HG03280 (cell line): ENCODE measurements around the gene PTPRF.

ENCODE experiments used
- ATAC-seq: cut with Tn5 transposase; IDR thresholded peaks from one replicate; pipeline ENCODE4 v1.9.1; 2021; ENCODE audit warnings: mild to moderate bottlenecking, moderate library complexity; ENCODE audit not compliant: unreplicated experiment

PTPRF gene

DNA sequence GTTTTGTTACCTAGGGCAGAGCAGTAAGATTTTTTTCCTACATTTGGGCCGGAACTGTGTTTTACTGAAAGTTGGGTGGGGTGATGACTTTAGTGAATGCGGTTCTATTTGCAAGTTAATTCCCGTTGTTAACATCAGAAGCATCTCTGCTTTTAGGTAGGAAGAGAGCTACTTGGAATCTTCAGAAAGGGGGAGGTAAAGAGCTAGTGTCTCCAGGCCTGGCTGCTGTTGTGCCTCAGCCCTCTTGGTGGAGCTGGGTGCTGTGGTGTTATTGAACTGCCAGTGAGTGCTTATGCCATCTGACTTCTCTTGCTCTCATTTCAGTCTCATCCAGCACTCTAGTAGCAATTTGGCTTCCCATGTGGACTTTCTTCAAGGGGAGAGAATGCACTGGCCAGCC, 122.7 kb downstream of the PTPRF start:
- no peak for ATAC-seq

DNA sequence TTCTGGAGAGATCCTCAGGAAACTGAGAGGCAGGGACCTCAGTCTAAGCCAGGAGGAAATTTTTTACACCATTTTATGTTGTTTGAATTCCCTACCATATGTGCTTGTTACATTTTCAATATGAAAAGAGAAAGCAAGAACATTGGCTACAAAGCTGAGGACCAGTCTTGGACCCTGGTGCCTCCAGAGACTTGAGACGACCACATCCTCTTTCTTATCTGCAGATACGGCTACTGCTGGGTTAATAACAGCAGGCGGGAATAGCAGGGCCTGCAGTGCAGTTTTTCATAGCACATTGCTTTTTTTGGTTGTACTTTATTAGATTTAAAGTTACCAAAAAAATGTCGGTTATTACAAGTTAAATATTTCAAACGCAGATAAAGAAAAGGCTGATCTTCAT, 123.2 kb downstream of the PTPRF start:
- no peak for ATAC-seq

DNA sequence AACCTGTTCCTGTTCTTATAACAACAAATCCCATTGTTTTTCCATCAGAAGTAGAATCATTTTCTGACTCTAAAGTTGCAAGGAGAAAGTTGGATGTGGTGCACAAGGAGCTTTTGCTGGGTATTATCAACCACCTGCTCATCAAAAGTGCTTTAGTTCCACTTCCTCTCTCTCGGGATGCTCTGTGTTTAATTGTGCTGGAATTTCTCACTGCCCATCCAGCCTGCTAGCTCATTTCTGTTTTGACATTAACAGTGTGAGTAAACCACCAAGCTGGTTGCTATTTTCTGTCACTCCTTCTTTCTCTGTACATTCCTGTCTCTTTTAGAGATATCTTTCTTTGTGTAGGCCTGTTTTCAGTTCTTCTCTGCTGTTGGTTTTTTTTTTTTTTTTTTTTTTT, 125.3 kb downstream of the PTPRF start:
- ATAC-seq = no peak

DNA sequence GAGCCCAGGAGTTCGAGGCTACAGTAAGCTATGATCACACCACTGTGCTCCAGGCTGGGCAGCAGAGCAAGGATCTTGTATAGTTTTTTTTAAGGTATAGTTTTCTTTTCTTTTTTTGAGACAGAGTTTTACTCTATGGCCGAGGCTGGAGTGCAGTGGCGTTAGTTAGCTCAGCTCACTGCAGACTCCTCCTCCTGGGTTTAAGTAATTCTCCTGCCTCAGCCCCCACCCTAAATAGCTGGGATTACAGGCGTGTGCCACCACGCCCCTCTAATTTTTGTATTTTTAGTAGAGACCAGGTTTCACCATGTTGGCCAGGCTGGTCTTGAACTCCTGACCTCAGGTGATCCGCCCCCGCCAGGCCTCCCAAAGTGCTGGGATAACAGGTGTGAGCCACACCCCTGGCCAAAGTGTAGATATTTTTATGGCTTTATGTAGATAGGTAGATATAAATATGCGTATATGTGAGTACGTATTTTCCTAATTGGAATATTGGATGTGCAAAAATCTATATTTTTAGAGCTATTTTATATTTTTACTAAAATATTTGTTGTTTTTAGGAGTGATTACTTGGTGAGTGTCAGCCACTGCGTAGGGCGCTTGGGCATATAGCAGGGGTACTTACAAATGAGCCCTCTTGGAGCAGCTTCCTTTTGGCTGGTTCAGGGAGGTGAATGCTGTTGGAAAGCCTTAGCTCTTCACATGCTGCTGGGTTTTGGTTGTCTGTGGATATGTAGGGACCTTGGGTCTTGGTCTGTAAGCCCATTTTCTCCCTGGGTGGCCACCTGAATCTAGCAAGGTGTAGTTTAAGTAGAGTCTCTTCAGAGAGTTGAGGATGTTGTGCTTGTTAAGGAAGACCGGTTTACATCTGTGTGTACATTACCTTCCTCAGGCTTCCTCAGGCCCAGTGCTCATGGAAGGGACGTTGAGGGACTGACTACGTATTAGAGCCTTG, 128.8 kb downstream of the PTPRF start:
- no peak for ATAC-seq

DNA sequence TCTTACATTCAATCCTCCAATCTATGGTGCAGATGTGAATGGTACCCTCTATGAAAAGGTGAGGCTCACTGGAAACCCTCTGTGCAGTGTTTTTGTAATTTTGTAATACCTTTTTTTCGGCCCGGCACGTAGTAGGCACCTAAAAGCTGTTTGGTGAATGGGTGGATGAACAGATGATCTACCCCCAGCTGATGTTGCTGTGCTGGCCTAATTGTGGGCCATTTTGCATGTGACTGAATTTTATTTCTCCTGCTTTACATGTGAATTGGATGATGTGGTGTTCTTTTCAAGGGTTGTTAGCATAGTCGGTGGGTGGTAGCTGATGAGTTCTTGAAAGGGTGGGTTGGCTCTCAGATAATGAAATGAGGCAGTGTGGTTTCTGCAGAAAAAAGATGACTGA, 129.7 kb downstream of the PTPRF start:
- ATAC-seq = no peak

DNA sequence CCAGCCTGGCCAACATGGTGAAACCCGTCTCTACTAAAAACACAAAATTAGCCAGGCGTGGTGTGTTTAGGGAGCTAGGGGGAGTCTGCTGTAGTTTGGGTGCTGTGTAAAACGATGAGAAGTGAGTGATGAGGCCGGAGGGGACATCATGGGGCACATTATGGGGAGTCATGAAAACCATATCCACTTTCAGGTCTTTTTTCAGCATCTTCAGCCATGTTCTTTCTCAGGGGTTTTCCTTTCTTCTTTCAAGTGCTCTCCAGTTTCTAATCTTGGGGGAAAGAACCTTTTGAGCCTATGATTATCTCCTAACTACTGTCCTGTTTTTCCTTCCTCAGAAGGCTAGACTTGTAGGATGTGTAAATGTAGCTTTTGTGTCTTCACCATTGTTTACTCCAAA, 133.7 kb downstream of the PTPRF start:
- no peak for ATAC-seq

DNA sequence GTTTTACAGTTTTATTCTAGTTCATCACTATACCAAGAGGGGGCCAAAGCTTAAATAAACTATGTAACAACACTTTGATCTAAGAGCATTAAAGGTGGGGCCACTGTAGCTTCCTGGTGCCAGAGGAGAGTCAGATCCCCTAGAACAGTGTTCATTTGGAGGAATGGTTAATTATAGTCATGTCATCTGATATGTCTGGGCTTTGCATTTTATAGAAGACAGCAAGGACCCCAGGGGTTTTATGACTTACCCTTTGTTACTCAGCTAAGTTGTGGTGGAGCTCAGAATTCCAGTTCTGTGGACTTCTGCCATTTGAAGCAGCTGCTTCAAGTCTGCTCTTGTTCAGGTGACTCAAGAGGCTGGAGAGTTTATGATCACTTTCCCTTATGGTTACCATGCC, 135.9 kb downstream of the PTPRF start:
- no peak for ATAC-seq

DNA sequence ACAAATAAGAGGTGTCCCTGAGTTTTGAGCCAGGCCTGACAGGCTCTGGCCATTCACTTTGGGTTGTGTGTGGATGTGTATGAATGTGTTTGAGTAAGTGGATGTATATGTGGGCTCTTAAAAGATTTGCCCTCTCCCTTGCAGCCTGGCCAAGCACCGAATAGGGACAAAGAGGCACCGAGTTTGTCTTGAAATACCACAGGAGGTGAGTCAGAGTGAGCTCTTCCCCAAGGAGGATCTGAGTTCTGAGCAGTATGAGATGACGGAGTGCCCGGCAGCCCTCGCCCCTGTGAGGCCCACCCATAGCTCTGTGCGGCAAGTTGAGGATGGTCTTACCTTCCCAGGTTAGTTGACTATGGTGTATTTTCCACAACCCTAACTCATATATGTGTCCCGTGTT, 138.3 kb downstream of the PTPRF start:
- ATAC-seq = no peak

DNA sequence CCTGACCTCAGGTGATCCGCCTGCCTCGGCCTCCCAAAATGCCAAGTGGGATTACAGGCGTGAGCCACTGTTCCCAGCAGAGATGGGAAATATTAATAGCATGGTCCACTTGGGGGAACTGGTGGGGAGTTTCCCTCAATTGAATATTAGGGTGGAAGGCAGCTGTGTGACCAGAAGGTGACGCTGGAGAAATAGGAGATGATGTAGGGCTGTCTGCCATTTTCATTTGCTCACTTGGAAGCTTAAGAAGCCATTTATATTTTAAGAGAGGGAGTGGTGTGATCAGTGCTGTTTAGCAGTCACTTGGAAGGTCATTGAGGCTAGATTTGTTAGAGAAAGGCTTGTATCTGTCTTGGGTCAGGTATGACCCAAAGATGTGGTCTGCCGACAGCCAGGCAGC, 139.2 kb downstream of the PTPRF start:
- ATAC-seq = no peak

DNA sequence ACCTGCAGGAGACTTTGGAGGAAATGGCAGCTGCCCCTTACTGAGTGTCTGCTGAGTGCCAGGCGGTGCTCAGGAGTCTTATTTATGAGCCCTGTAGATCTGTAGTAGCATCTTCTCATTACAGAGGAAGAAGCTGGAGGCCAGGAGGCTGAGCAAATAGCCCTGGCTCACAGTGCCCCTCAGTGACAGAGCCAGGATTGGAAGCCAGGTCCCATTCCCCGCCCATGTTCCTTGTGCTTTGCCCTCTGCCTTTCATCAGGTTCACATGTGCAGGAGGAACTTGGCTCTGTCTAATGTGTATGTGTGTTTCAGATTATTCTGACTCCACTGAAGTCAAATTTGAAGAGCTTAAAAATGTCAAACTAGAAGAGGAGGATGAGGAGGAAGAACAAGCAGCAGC, 140.5 kb downstream of the PTPRF start:
- no peak for ATAC-seq

DNA sequence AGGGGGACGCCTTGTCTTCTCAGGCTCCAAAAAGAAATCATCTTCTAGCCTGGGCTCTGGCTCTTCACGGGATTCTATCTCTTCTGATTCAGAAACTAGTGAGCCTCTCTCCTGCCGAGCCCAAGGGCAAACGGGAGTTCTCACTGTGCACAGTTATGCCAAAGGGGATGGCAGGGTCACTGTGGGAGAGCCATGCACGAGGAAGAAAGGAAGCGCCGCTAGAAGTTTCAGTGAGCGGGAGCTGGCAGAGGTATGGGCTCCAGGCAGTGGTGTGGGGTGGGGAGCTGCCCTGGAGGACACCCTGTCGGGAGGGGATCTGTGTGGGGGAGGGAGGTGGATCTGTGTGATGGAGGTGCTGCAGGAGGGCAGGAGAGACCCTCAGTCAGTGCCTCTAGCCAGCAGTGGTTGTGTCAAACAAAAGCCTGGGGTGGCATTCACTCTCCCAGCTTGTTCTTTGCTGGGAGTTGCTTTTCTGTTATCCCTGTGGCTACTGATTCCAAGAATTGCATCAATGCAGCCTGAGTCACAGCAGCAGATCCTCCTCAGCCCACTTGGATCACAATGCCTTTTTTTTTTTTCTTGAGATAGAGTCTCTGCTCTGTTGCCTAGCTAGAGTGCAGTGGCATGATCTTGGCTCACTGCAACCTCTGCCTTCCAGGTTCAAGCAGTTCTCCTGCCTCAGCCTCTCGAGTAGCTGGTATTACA, 141.1 kb downstream of the PTPRF start:
- ATAC-seq = no peak

DNA sequence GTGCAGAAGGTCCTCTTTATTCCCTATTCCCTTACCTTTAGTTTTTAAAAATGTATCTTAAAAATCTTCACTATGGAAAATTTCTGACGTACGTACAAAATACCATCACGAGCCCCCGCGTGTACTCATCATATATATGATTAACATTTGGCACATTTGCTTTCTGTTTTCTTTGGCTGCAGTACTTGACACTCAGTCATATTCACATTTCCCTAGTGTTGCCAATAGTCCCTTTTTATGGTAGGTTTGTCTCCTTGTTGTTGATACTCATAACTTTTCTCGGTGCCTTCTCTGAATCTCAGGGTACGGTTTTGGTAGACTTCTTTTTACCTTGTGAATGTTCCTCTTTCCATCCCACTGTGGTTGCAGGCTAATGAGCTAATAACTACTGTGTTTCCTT, 142.6 kb downstream of the PTPRF start:
- ATAC-seq = no peak
